ENCODE results near the gene ZNF716. TPM values are rescaled to one million over a fixed set of nuclear protein-coding genes. Genes with fewer than 3 reads are reported as not detected.
"Not testable (repeated sequence)": the region's sequence is repeated elsewhere in the genome, so short reads cannot be mapped to it uniquely, and the experiment has no call there.

Gene ZNF716
- not detected for polyA plus RNA-seq (2013, experiment 1 of 2)
- not detected for polyA plus RNA-seq (2013, experiment 2 of 2)

DNA sequence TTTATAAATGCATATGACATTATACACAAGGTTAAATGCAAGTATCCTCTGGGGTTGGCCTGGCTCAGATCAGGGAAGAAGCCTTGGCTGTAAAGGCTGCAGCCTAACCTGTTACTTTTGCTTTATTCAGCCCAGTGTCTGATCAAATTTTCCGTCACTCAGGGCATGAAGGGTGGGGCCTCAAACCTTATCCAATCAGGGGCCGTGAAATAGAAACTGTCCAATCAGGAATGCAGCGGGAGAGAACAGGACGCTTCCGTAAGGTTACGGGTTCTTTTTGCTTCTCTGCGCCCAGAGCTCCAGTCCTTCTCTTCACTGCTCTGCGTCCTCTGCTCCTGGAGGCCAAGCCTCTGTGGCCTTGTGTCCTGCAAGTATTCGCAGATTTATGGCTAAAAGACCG, at the start of gene ZNF716:
ZNF716 (plus strand) TSS at position 274 of the 400 bp plus-strand sequence; CDS start at position 386, 112 bp downstream.
- no peak within 1 kb of the TSS for H2BK120ac ChIP-seq (ENCODE audit: low read depth, low read length)
- no peak for DNase-seq (ENCODE audit: low spot score)
- H3K23ac ChIP-seq (ENCODE audit: low read depth, low read length, poor library complexity), result no peak within 1 kb of the TSS
- no peaks in the 10 kb centered on the region for H3K27me3 ChIP-seq (ENCODE audit: control insufficient read depth in 3 of 3, insufficient read depth in 3 of 3, low read depth in 1 of 3, low read length in 3 of 3)
- H2AK5ac ChIP-seq (ENCODE audit: low read depth, low read length), result no peak within 1 kb of the TSS
- no peak within 1 kb of the TSS for H3K4me2 ChIP-seq (ENCODE audit: insufficient read depth, low read length, poor library complexity, severe bottlenecking)
- H3K79me1 ChIP-seq (ENCODE audit: low read depth, low read length), result no peaks in the 10 kb centered on the region
- H3K4me3 ChIP-seq (ENCODE audit: low read length in 2 of 2), result no peak within 1 kb of the TSS
- H2BK12ac ChIP-seq (ENCODE audit: low read length), result no peak within 1 kb of the TSS
- H3K18ac ChIP-seq (ENCODE audit: low read length), result no peak within 1 kb of the TSS
- no peak within 1 kb of the TSS for H2BK15ac ChIP-seq (ENCODE audit: low read length)
- H2AFZ ChIP-seq (ENCODE audit: low read length), result no peak within 1 kb of the TSS
- H4K91ac ChIP-seq (ENCODE audit: low read depth, low read length, poor library complexity), result no peak within 1 kb of the TSS
- H3K9ac ChIP-seq (ENCODE audit: low read depth, low read length, poor library complexity), result no peak within 1 kb of the TSS
- no peak within 1 kb of the TSS for H3K27ac ChIP-seq (replicated peaks; ENCODE audit: low read length)
- H4K8ac ChIP-seq (ENCODE audit: low read depth, low read length), result no peak within 1 kb of the TSS
- peaks cover 0 to 6% of the 10 kb centered on the region in 2 donors for H3K9me3 ChIP-seq (replicated peaks in 1 of 2; ENCODE audit: control insufficient read depth in 2 of 2, insufficient read depth in 1 of 2, low read depth in 1 of 2, low read length in 2 of 2)
- no peak within 1 kb of the TSS for H2BK5ac ChIP-seq (ENCODE audit: low read length)
- H3K4ac ChIP-seq (ENCODE audit: low read length), result no peak within 1 kb of the TSS
- H3K36me3 ChIP-seq (replicated peaks in 1 of 2; ENCODE audit: control insufficient read depth in 2 of 2, insufficient read depth in 2 of 2, low read length in 2 of 2), result no peaks in the 10 kb centered on the region
- no peak within 1 kb of the TSS for H3K14ac ChIP-seq (ENCODE audit: low read length)
- H3K4me1 ChIP-seq (ENCODE audit: control insufficient read depth in 2 of 2, insufficient read depth in 1 of 2, low read depth in 1 of 2, low read length in 2 of 2), result no peaks in the 10 kb centered on the region
- no CpG with 5 or more reads among the region's 10 CpGs for WGBS, 2 donors (ENCODE audit: extremely low coverage in 2 of 2, insufficient read length in 2 of 2, insufficient replicate concordance in 1 of 2)

GRCh38 chr7:57400531-57401155, 49.3 kb upstream of the ZNF716 start:
- H2BK12ac ChIP-seq (ENCODE audit: low read length), result no peak overlapping the region
- DNase-seq (ENCODE audit: low spot score), result no peak
- no peak overlapping the region for H3K23ac ChIP-seq (ENCODE audit: low read depth, low read length, poor library complexity)

DNA sequence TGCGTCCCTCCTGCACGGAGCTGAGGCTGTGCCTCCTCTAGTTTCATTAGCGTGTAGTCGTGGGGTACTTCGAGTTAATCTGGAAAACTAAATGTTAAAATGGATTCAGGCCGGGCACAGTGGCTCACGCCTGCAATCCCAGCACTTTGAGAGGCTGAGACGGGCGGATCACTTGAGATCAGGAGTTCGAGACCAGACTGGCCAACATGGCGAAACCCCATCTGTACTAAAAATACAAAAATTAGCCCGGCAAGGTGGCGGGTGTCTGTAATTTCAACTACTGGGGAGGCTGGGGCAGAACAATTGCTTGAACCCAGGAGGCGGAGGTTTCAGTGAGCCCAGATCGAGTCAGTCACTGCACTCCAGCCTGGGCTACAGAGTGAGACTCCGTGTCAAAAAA, 46.9 kb upstream of the ZNF716 start:
- not testable (repeated sequence) for H4K91ac ChIP-seq (ENCODE audit: low read depth, low read length, poor library complexity); H3K4ac ChIP-seq (ENCODE audit: low read length); H2AK5ac ChIP-seq (ENCODE audit: low read depth, low read length); H3K27ac ChIP-seq (replicated peaks; ENCODE audit: low read length); H3K4me3 ChIP-seq (ENCODE audit: low read length in 2 of 2); H2BK120ac ChIP-seq (ENCODE audit: low read depth, low read length); H3K36me3 ChIP-seq (replicated peaks in 1 of 2; ENCODE audit: control insufficient read depth in 2 of 2, insufficient read depth in 2 of 2, low read length in 2 of 2); H3K14ac ChIP-seq (ENCODE audit: low read length); H3K9ac ChIP-seq (ENCODE audit: low read depth, low read length, poor library complexity); H2BK15ac ChIP-seq (ENCODE audit: low read length); H3K4me2 ChIP-seq (ENCODE audit: insufficient read depth, low read length, poor library complexity, severe bottlenecking); DNase-seq (ENCODE audit: low spot score); H3K18ac ChIP-seq (ENCODE audit: low read length); H3K23ac ChIP-seq (ENCODE audit: low read depth, low read length, poor library complexity); H2BK12ac ChIP-seq (ENCODE audit: low read length); H3K27me3 ChIP-seq (ENCODE audit: control insufficient read depth in 3 of 3, insufficient read depth in 3 of 3, low read depth in 1 of 3, low read length in 3 of 3); H2AFZ ChIP-seq (ENCODE audit: low read length); H3K79me1 ChIP-seq (ENCODE audit: low read depth, low read length); H2BK5ac ChIP-seq (ENCODE audit: low read length); H4K8ac ChIP-seq (ENCODE audit: low read depth, low read length); H3K4me1 ChIP-seq (ENCODE audit: control insufficient read depth in 2 of 2, insufficient read depth in 1 of 2, low read depth in 1 of 2, low read length in 2 of 2)
- H3K9me3 ChIP-seq (replicated peaks in 1 of 2; ENCODE audit: control insufficient read depth in 2 of 2, insufficient read depth in 1 of 2, low read depth in 1 of 2, low read length in 2 of 2), result peaks cover 0 to 28% of the 10 kb centered on the region in 2 donors
- WGBS, 2 donors (ENCODE audit: extremely low coverage in 2 of 2, insufficient read length in 2 of 2, insufficient replicate concordance in 1 of 2), result no CpG with 5 or more reads among the region's 16 CpGs

More at GRCh38 chr7:57400531-57401155, 49.3 kb upstream of the ZNF716 start:
- Histone ChIP-seq H4K91ac (ENCODE audit: low read depth, low read length, poor library complexity) (no peak overlapping the region), H3K18ac (ENCODE audit: low read length) (no peak overlapping the region), H2BK15ac (ENCODE audit: low read length) (no peak overlapping the region), H3K9me3 (replicated peaks in 1 of 2; ENCODE audit: control insufficient read depth in 2 of 2, insufficient read depth in 1 of 2, low read depth in 1 of 2, low read length in 2 of 2) (peaks cover 0 to 29% of the 10 kb centered on the region in 2 donors), H3K14ac (ENCODE audit: low read length) (no peak overlapping the region), H3K27ac (replicated peaks; ENCODE audit: low read length) (no peak overlapping the region), H3K27me3 (ENCODE audit: control insufficient read depth in 3 of 3, insufficient read depth in 3 of 3, low read depth in 1 of 3, low read length in 3 of 3) (no peaks in the 10 kb centered on the region), H2BK5ac (ENCODE audit: low read length) (no peak overlapping the region), H2AFZ (ENCODE audit: low read length) (no peak overlapping the region), H3K4ac (ENCODE audit: low read length) (no peak overlapping the region), H3K79me1 (ENCODE audit: low read depth, low read length) (no peaks in the 10 kb centered on the region), H2BK120ac (ENCODE audit: low read depth, low read length) (no peak overlapping the region), H3K4me2 (ENCODE audit: insufficient read depth, low read length, poor library complexity, severe bottlenecking) (no peak overlapping the region), H2AK5ac (ENCODE audit: low read depth, low read length) (no peak overlapping the region), H3K9ac (ENCODE audit: low read depth, low read length, poor library complexity) (no peak overlapping the region), H4K8ac (ENCODE audit: low read depth, low read length) (no peak overlapping the region), H3K4me3 (ENCODE audit: low read length in 2 of 2) (no peak overlapping the region), H3K4me1 (ENCODE audit: control insufficient read depth in 2 of 2, insufficient read depth in 1 of 2, low read depth in 1 of 2, low read length in 2 of 2) (no peaks in the 10 kb centered on the region), H3K36me3 (replicated peaks in 1 of 2; ENCODE audit: control insufficient read depth in 2 of 2, insufficient read depth in 2 of 2, low read length in 2 of 2) (no peaks in the 10 kb centered on the region)
- no CpG with 5 or more reads among the region's 10 CpGs for WGBS, 2 donors (ENCODE audit: extremely low coverage in 2 of 2, insufficient read length in 2 of 2, insufficient replicate concordance in 1 of 2)

- DNase-seq (ENCODE audit: low spot score), result no peak
- Histone ChIP-seq H3K4me2 (ENCODE audit: insufficient read depth, low read length, poor library complexity, severe bottlenecking) (no peak overlapping the region), H2BK5ac (ENCODE audit: low read length) (no peak overlapping the region), H3K4me3 (ENCODE audit: low read length in 2 of 2) (no peak overlapping the region), H3K4me1 (ENCODE audit: control insufficient read depth in 2 of 2, insufficient read depth in 1 of 2, low read depth in 1 of 2, low read length in 2 of 2) (no peaks in the 10 kb centered on the region), H3K27me3 (ENCODE audit: control insufficient read depth in 3 of 3, insufficient read depth in 3 of 3, low read depth in 1 of 3, low read length in 3 of 3) (no peaks in the 10 kb centered on the region), H3K14ac (ENCODE audit: low read length) (no peak overlapping the region), H2AK5ac (ENCODE audit: low read depth, low read length) (no peak overlapping the region), H3K36me3 (replicated peaks in 1 of 2; ENCODE audit: control insufficient read depth in 2 of 2, insufficient read depth in 2 of 2, low read length in 2 of 2) (no peaks in the 10 kb centered on the region), H2AFZ (ENCODE audit: low read length) (no peak overlapping the region), H3K9ac (ENCODE audit: low read depth, low read length, poor library complexity) (no peak overlapping the region), H3K79me1 (ENCODE audit: low read depth, low read length) (no peaks in the 10 kb centered on the region), H4K8ac (ENCODE audit: low read depth, low read length) (no peak overlapping the region), H3K23ac (ENCODE audit: low read depth, low read length, poor library complexity) (no peak overlapping the region), H3K4ac (ENCODE audit: low read length) (no peak overlapping the region), H2BK12ac (ENCODE audit: low read length) (no peak overlapping the region), H3K18ac (ENCODE audit: low read length) (no peak overlapping the region), H2BK120ac (ENCODE audit: low read depth, low read length) (no peak overlapping the region), H3K9me3 (replicated peaks in 1 of 2; ENCODE audit: control insufficient read depth in 2 of 2, insufficient read depth in 1 of 2, low read depth in 1 of 2, low read length in 2 of 2) (peaks cover 0 to 24% of the 10 kb centered on the region in 2 donors), H3K27ac (replicated peaks; ENCODE audit: low read length) (no peak overlapping the region), H2BK15ac (ENCODE audit: low read length) (no peak overlapping the region), H4K91ac (ENCODE audit: low read depth, low read length, poor library complexity) (no peak overlapping the region)
- WGBS, 2 donors (ENCODE audit: extremely low coverage in 2 of 2, insufficient read length in 2 of 2, insufficient replicate concordance in 1 of 2), result no CpG with 5 or more reads among the region's 36 CpGs
Measured at GRCh38 chr7:57403601-57404342, 46.2 kb upstream of the ZNF716 start.
